B cell (primary cell): ENCODE data around the gene POGZ. TPM values are rescaled to one million over a fixed set of nuclear protein-coding genes. Genes with fewer than 3 reads are reported as not detected.

Experiments
- ATAC-seq: fragments of 200-7000 bp; cut with Tn5 transposase; one replicate; pipeline ENCODE4 v1.10.0; 2021; ENCODE audit warnings: low read depth, mild to moderate bottlenecking, moderate number of reproducible peaks, moderate library complexity
- CTCF ChIA-PET: fragments of 350-600 bp; sonication (Branson Sonifier 250); formaldehyde crosslinking; loops from one replicate; lab custom pipeline; 2021; ENCODE audit warnings: antibody characterized with exemption, inconsistent platforms; lab: Charles Lee
- POLR2A ChIA-PET: fragments of 350-600 bp; sonication (Branson Sonifier 250); formaldehyde crosslinking; loops from one replicate; lab custom pipeline; 2021; ENCODE audit warnings: antibody characterized with exemption; lab: Charles Lee
- DNase-seq: peaks from one replicate; pipeline ENCODE4 v3.0.0; 2013
- H2AFZ ChIP-seq: 2 replicates; pipeline ENCODE4 v1.6.1; 2012; ENCODE audit warnings: mild to moderate bottlenecking, low read depth, low read length; ENCODE audit not compliant: insufficient read depth, poor library complexity, severe bottlenecking
- H3K27ac ChIP-seq, 2 donors: 1 replicate in 1 of 2; 2 replicates in 1 of 2; pipeline ENCODE4 v1.5.1; 2012 to 2013; ENCODE audit warnings: low read length in 2 of 2, mild to moderate bottlenecking in 2 of 2, moderate library complexity in 1 of 2
- H3K27me3 ChIP-seq, 4 experiments: fragments of 200-600 bp in 1 of 4; sonication (generic) in 1 of 4; replicated peaks in 1 of 4; 1 replicate in 2 of 4; 2 replicates in 2 of 4; pipeline versions ENCODE4 v1.6.1 to v1.7.0; 2013 to 2016; ENCODE audit warnings: low read length in 3 of 4, mild to moderate bottlenecking in 2 of 4, mixed read lengths in 1 of 4, moderate library complexity in 1 of 4; ENCODE audit not compliant: insufficient read depth in 4 of 4, control insufficient read depth in 3 of 4; ENCODE audit errors: control extremely low read depth in 1 of 4
- H3K36me3 ChIP-seq, 2 experiments: replicated peaks in 1 of 2; 1 replicate in 1 of 2; 2 replicates in 1 of 2; pipeline versions ENCODE4 v1.6.1 to v1.7.1; 2013; ENCODE audit warnings: low read length in 1 of 2; ENCODE audit not compliant: insufficient read depth in 2 of 2, control insufficient read depth in 1 of 2; ENCODE audit errors: control extremely low read depth in 1 of 2, extremely low read depth in 1 of 2
- H3K4me1 ChIP-seq, 2 donors: fragments of 200-600 bp in 1 of 2; sonication (generic) in 1 of 2; 1 replicate in 1 of 2; 2 replicates in 1 of 2; pipeline versions ENCODE4 v1.5.1 to v1.6.1; 2013 to 2017; ENCODE audit warnings: low read length in 2 of 2; ENCODE audit not compliant: control insufficient read depth in 2 of 2, insufficient read depth in 2 of 2
- H3K4me2 ChIP-seq: replicated peaks from 2 replicates; pipeline ENCODE3; 2012; ENCODE audit warnings: mild to moderate bottlenecking, low read depth, low read length; ENCODE audit not compliant: poor library complexity, severe bottlenecking
- H3K4me3 ChIP-seq, 5 experiments: fragments of 200-600 bp in 1 of 5; sonication (generic) in 1 of 5; 1 replicate in 3 of 5; 2 replicates in 2 of 5; pipeline versions ENCODE4 v1.5.1 to v1.7.0; 2011 to 2016; ENCODE audit warnings: low read length in 4 of 5, mild to moderate bottlenecking in 4 of 5, low read depth in 2 of 5, control low read depth in 1 of 5, moderate library complexity in 1 of 5; ENCODE audit not compliant: insufficient read depth in 1 of 5; ENCODE audit errors: control extremely low read depth in 1 of 5, extremely low read depth in 1 of 5
- H3K79me2 ChIP-seq: fragments of 200-600 bp; sonication (generic); one replicate; pipeline ENCODE4 v1.6.0; 2016; ENCODE audit warnings: low read length; ENCODE audit not compliant: control insufficient read depth, insufficient read depth
- H3K9ac ChIP-seq: fragments of 200-600 bp; sonication (generic); 2 replicates; pipeline ENCODE4 v1.6.1; 2017; ENCODE audit warnings: mild to moderate bottlenecking, low read length, moderate library complexity
- H3K9me3 ChIP-seq, 3 donors: one replicate each; pipeline versions ENCODE4 v1.6.1 to v1.7.1; 2013; ENCODE audit warnings: low read length in 2 of 3; ENCODE audit not compliant: control insufficient read depth in 2 of 3, insufficient read depth in 1 of 3; ENCODE audit errors: control extremely low read depth in 1 of 3
- H4K20me1 ChIP-seq: 2 replicates; pipeline ENCODE4 v1.6.0; 2012; ENCODE audit warnings: mild to moderate bottlenecking, low read length; ENCODE audit not compliant: insufficient read depth, control insufficient read depth, poor library complexity, severe bottlenecking
- H3K27ac Mint-ChIP-seq: one replicate; pipeline ENCODE4 v1.8.0; 2021; ENCODE audit warnings: mixed read lengths
- H3K27me3 Mint-ChIP-seq: one replicate; pipeline ENCODE4 v1.8.0; 2021; ENCODE audit warnings: mixed read lengths
- H3K4me1 Mint-ChIP-seq: one replicate; pipeline ENCODE4 v1.8.0; 2021; ENCODE audit warnings: mixed read lengths
- H3K4me3 Mint-ChIP-seq: one replicate; pipeline ENCODE4 v1.8.0; 2021; ENCODE audit warnings: mixed read lengths
- H3K9me3 Mint-ChIP-seq: one replicate; pipeline ENCODE4 v1.8.0; 2022; ENCODE audit warnings: mixed read lengths; ENCODE audit not compliant: insufficient read depth
- CTCF ChIP-seq: fragments of 200-600 bp; IDR thresholded peaks from one replicate; pipeline ENCODE4 v1.8.0; 2022; ENCODE audit warnings: antibody characterized with exemption, mild to moderate bottlenecking
- EZH2 ChIP-seq: IDR thresholded peaks from 2 replicates; pipeline ENCODE4 v1.6.1; 2012; ENCODE audit warnings: borderline replicate concordance, low read depth, mild to moderate bottlenecking, moderate library complexity, low read length; ENCODE audit not compliant: insufficient read depth, poor library complexity, severe bottlenecking
- WGBS: methylation state at CpG from one replicate; pipeline ENCODE4 v1.1.5; 2013; ENCODE audit warnings: missing lambda C conversion rate; ENCODE audit not compliant: insufficient coverage; 5-methylcytosine and 5-hydroxymethylcytosine counted together
- intact Hi-C: fragments of 100-400 bp; cut with micrococcal nuclease; formaldehyde crosslinking; loops from one replicate; pipeline ENCODE4 v1.10.0; 2022
- polyA plus RNA-seq: library from polyadenylated mRNA; depleted of rRNA; stranded (reverse); fragments of >200 nt; gene quantifications from 2 replicates; pipeline ENCODE4 v1.2.3, GENCODE V29; 2012
- total RNA-seq, 2 donors: library from RNA; stranded (reverse); fragments of 120-200 nt in 1 of 2; gene quantifications; 1 replicate in 1 of 2; 2 replicates in 1 of 2; pipeline versions ENCODE4 v1.2.3 to v1.2.4, GENCODE V29; 2013 to 2022

POGZ gene
- total and polyA plus RNA-seq, 2 donors (not counting 1 experiment from before 2014, with no cell fraction given), result 50.2 to 194 TPM

- Histone ChIP-seq H3K27ac (no peak overlapping the region), H3K9ac (no peak overlapping the region), H3K4me1 (peaks cover 8 to 21% of the 10 kb centered on the region in 2 donors), H3K4me2 (no peak overlapping the region), H4K20me1 (peaks cover 12% of the 10 kb centered on the region), H3K79me2 (peaks cover 14% of the 10 kb centered on the region), H3K4me3 (no peak overlapping the region), H3K9me3 (no peaks in the 10 kb centered on the region), H3K36me3 (peaks cover 2 to 54% of the 10 kb centered on the region in 2 experiments), H3K27me3 (no peaks in the 10 kb centered on the region), H2AFZ (no peak overlapping the region)
- H3K4me1 Mint-ChIP-seq, result peaks cover 26% of the 10 kb centered on the region
- TF ChIP-seq EZH2, result no peak
- WGBS, result 100% methylated on average over 1 of the region's 2 CpGs
- intact Hi-C loops, result no loop called here
- no peak for ATAC-seq
- H3K27ac Mint-ChIP-seq, result peak overlapping the region; percentile 24
- ChIA-PET POLR2A (interaction anchor here (0.6 kb wide), 2 partner anchors 30 to 337 kb away, joined by 3 to 6 read pairs; no protein-coding TSS in a partner anchor), CTCF (interaction anchor here (1.6 to 6.2 kb wide), 2 partner anchors 62 to 100 kb away, joined by 7 to 28 read pairs; no protein-coding TSS in a partner anchor)
- H3K4me3 Mint-ChIP-seq, result peak overlapping the region; percentile 43
- no peak for DNase-seq
- no peaks in the 10 kb centered on the region for H3K27me3 Mint-ChIP-seq
- no peaks in the 10 kb centered on the region for H3K9me3 Mint-ChIP-seq
Observed at GRCh38 chr1:151401860-151402259, 57.4 kb downstream of the POGZ start.

- intact Hi-C loops, result no loop called here
- H3K4me1 Mint-ChIP-seq, result peaks cover 26% of the 10 kb centered on the region
- peaks cover 2 to 48% of the 10 kb centered on the region in 2 experiments for H3K36me3 ChIP-seq
Observed at GRCh38 chr1:151401125-151401788, 58.0 kb downstream of the POGZ start.

More at GRCh38 chr1:151401125-151401788, 58.0 kb downstream of the POGZ start:
- ATAC-seq (no peak), DNase-seq (no peak)
- CTCF ChIA-PET, result interaction anchor here (6.2 kb wide), 1 partner anchor 100 kb away, joined by 28 read pairs; no protein-coding TSS in a partner anchor
- Histone ChIP-seq H2AFZ (no peak overlapping the region), H3K4me2 (no peak overlapping the region), H3K9me3 (no peaks in the 10 kb centered on the region), H3K27me3 (no peaks in the 10 kb centered on the region), H3K9ac (no peak overlapping the region), H3K4me3 (no peak overlapping the region), H3K79me2 (peaks cover 14% of the 10 kb centered on the region), H3K4me1 (peaks cover 8 to 21% of the 10 kb centered on the region in 2 donors), H4K20me1 (peaks cover 12% of the 10 kb centered on the region), H3K27ac (peak overlapping the region; percentile 88 to 95)
- TF ChIP-seq CTCF, result no peak
- TF ChIP-seq EZH2, result no peak
- Mint-ChIP-seq H3K9me3 (no peaks in the 10 kb centered on the region), H3K4me3 (peak overlapping the region; percentile 93), H3K27me3 (no peaks in the 10 kb centered on the region), H3K27ac (no peak overlapping the region)
- POLR2A ChIA-PET, result no interaction called here
- 98% methylated on average over 12 of the region's 13 CpGs for WGBS
